H1 (cell line): ENCODE measurements around the gene ARID1B. TPM values are rescaled to one million over a fixed set of nuclear protein-coding genes. Genes with fewer than 3 reads are reported as not detected.

Experiments
- CTCF ChIA-PET: fragments of 300-600 bp; sonication (Branson Sonifier 250); formaldehyde crosslinking; loops from one replicate; lab custom pipeline; 2021; ENCODE audit not compliant: partially characterized antibody; lab: Charles Lee
- POLR2A ChIA-PET: fragments of 300-600 bp; sonication (Branson Sonifier 250); formaldehyde crosslinking; loops from one replicate; lab custom pipeline; 2021; ENCODE audit warnings: inconsistent platforms; ENCODE audit not compliant: partially characterized antibody; lab: Charles Lee
- DNase-seq, 2 experiments: peaks; one replicate each; pipeline versions ENCODE4 v3.0.0 to v3.0.0-alpha.2; 2010 to 2022; ENCODE audit warnings: low spot score in 2 of 2, low read depth in 1 of 2, mixed read lengths in 1 of 2
- FAIRE-seq: peaks from 2 replicates; lab custom pipeline; 2011; peaks lifted over from hg19 to GRCh38; lab: Jason Lieb, UNC
- H2AFZ ChIP-seq: 2 replicates; pipeline ENCODE4 v1.8.1; 2012; ENCODE audit warnings: low read length, inconsistent platforms
- H2AK5ac ChIP-seq: 2 replicates; pipeline ENCODE4 v1.6.1; 2013; ENCODE audit warnings: low read depth, low read length
- H2BK120ac ChIP-seq: replicated peaks from 2 replicates; pipeline ENCODE3; 2013; ENCODE audit warnings: low read depth, low read length, inconsistent platforms
- H2BK12ac ChIP-seq: 2 replicates; pipeline ENCODE4 v1.6.1; 2013; ENCODE audit warnings: low read depth, low read length
- H2BK15ac ChIP-seq: 2 replicates; pipeline ENCODE4 v1.6.1; 2013; ENCODE audit warnings: low read length
- H2BK20ac ChIP-seq: 2 replicates; pipeline ENCODE4 v1.6.1; 2013; ENCODE audit warnings: low read length
- H2BK5ac ChIP-seq: 2 replicates; pipeline ENCODE4 v1.6.1; 2013; ENCODE audit warnings: low read depth, low read length
- H3K14ac ChIP-seq: 2 replicates; pipeline ENCODE4 v1.6.1; 2013; ENCODE audit warnings: inconsistent platforms; ENCODE audit not compliant: insufficient read length
- H3K18ac ChIP-seq: 2 replicates; pipeline ENCODE4 v1.6.1; 2013; ENCODE audit warnings: low read length; ENCODE audit errors: extremely low read depth
- H3K23ac ChIP-seq: 2 replicates; pipeline ENCODE4 v1.6.1; 2013; ENCODE audit warnings: inconsistent platforms; ENCODE audit not compliant: insufficient read length
- H3K23me2 ChIP-seq: 2 replicates; pipeline ENCODE4 v1.6.1; 2013; ENCODE audit warnings: low read depth, low read length
- H3K27ac ChIP-seq: 2 replicates; pipeline ENCODE4 v1.6.1; 2011; ENCODE audit warnings: low read depth, low read length, inconsistent platforms
- H3K27me3 ChIP-seq, 4 experiments: replicated peaks in 1 of 4; 1 replicate in 1 of 4; 2 replicates in 3 of 4; pipeline versions ENCODE4 v1.6.1 to v1.8.1; 2011 to 2013; ENCODE audit warnings: low read length in 3 of 4, mild to moderate bottlenecking in 3 of 4, inconsistent platforms in 2 of 4, mixed read lengths in 2 of 4, moderate library complexity in 1 of 4; ENCODE audit not compliant: control insufficient read depth in 3 of 4, insufficient read depth in 3 of 4; ENCODE audit errors: extremely low read depth in 1 of 4
- H3K36me3 ChIP-seq, 4 experiments: 2 replicates each; pipeline versions ENCODE4 v1.6.1 to v1.8.1; 2011 to 2013; ENCODE audit warnings: mild to moderate bottlenecking in 4 of 4, low read length in 3 of 4, moderate library complexity in 2 of 4, control low read depth in 1 of 4, inconsistent platforms in 1 of 4; ENCODE audit not compliant: insufficient read depth in 4 of 4, control insufficient read depth in 2 of 4
- H3K4ac ChIP-seq: replicated peaks from 2 replicates; pipeline ENCODE3; 2013; ENCODE audit warnings: low read length, low read depth, mixed read lengths, inconsistent platforms; ENCODE audit not compliant: insufficient read length
- H3K4me1 ChIP-seq, 4 experiments: replicated peaks in 1 of 4; 1 replicate in 1 of 4; 2 replicates in 3 of 4; pipeline versions ENCODE4 v1.6.1 to v1.8.1; 2011 to 2013; ENCODE audit warnings: low read length in 3 of 4, inconsistent platforms in 2 of 4, mixed read lengths in 1 of 4; ENCODE audit not compliant: insufficient read depth in 4 of 4, control insufficient read depth in 3 of 4
- H3K4me2 ChIP-seq, 2 experiments: 2 replicates each; pipeline versions ENCODE4 v1.6.1 to v1.8.1; 2011 to 2013; ENCODE audit warnings: low read depth in 2 of 2, low read length in 2 of 2, control low read depth in 1 of 2, inconsistent platforms in 1 of 2, mild to moderate bottlenecking in 1 of 2; ENCODE audit not compliant: insufficient read depth in 1 of 2
- H3K4me3 ChIP-seq, 4 experiments: fragments of 200-600, 300-600 bp in 1 of 4; sonication (generic), shearing (Covaris generic), sonication (Bioruptor Twin) in 1 of 4; 2 replicates each; pipeline versions ENCODE4 v1.5.1 to v1.8.1; 2011 to 2016; ENCODE audit warnings: low read length in 4 of 4, low read depth in 3 of 4, control low read depth in 2 of 4, inconsistent platforms in 2 of 4, mild to moderate bottlenecking in 2 of 4, mixed read lengths in 1 of 4, moderate library complexity in 1 of 4; ENCODE audit not compliant: insufficient read depth in 2 of 4; ENCODE audit errors: extremely low read depth in 1 of 4
- H3K56ac ChIP-seq: replicated peaks from 2 replicates; pipeline ENCODE3; 2013; ENCODE audit warnings: low read depth, mild to moderate bottlenecking, mixed read lengths, low read length, inconsistent platforms; ENCODE audit not compliant: insufficient read length
- H3K79me1 ChIP-seq: 2 replicates; pipeline ENCODE4 v1.6.1; 2013; ENCODE audit warnings: low read depth, low read length, control low read depth
- H3K79me2 ChIP-seq, 2 experiments: 2 replicates each; pipeline versions ENCODE4 v1.6.1 to v1.8.1; 2012 to 2013; ENCODE audit warnings: low read length in 2 of 2, mild to moderate bottlenecking in 2 of 2, inconsistent platforms in 1 of 2; ENCODE audit not compliant: insufficient read depth in 2 of 2, control insufficient read depth in 1 of 2
- H3K9ac ChIP-seq, 4 experiments: replicated peaks in 1 of 4; 1 replicate in 1 of 4; 2 replicates in 3 of 4; pipeline versions ENCODE4 v1.6.1 to v1.8.1; 2011 to 2013; ENCODE audit warnings: low read depth in 3 of 4, low read length in 3 of 4, control low read depth in 2 of 4, mild to moderate bottlenecking in 2 of 4, moderate library complexity in 2 of 4, inconsistent platforms in 1 of 4; ENCODE audit errors: extremely low read depth in 1 of 4
- H3K9me3 ChIP-seq, 2 experiments: 2 replicates each; pipeline versions ENCODE4 v1.6.1 to v1.8.1; 2012 to 2013; ENCODE audit warnings: mild to moderate bottlenecking in 2 of 2, moderate library complexity in 2 of 2, control low read depth in 1 of 2, inconsistent platforms in 1 of 2, low read depth in 1 of 2, low read length in 1 of 2, mixed read lengths in 1 of 2; ENCODE audit not compliant: insufficient read depth in 2 of 2
- H4K20me1 ChIP-seq, 2 experiments: replicated peaks in 1 of 2; 2 replicates each; pipeline versions ENCODE3 to v1.8.1; 2011 to 2013; ENCODE audit warnings: inconsistent platforms in 2 of 2, low read length in 2 of 2, mild to moderate bottlenecking in 1 of 2; ENCODE audit not compliant: insufficient read depth in 2 of 2, control insufficient read depth in 1 of 2
- H4K5ac ChIP-seq: 2 replicates; pipeline ENCODE4 v1.6.1; 2013; ENCODE audit warnings: low read length, low read depth, mixed read lengths, inconsistent platforms; ENCODE audit not compliant: insufficient read length
- H4K8ac ChIP-seq: 2 replicates; pipeline ENCODE4 v1.8.0; 2013; ENCODE audit warnings: mild to moderate bottlenecking, moderate library complexity, low read length, inconsistent platforms; ENCODE audit not compliant: insufficient read depth; ENCODE audit errors: extremely low read depth
- H4K91ac ChIP-seq: replicated peaks from 2 replicates; pipeline ENCODE3; 2013; ENCODE audit warnings: low read length, mixed read lengths, inconsistent platforms; ENCODE audit not compliant: insufficient read length
- SIN3A ChIP-seq, 2 experiments: IDR thresholded peaks in 1 of 2; conservative IDR thresholded peaks in 1 of 2; 2 replicates each; pipeline ENCODE4 v1.6.1; 2011 to 2012; ENCODE audit warnings: low read length in 2 of 2, improper control_type of control experiment in 1 of 2, low read depth in 1 of 2, mild to moderate bottlenecking in 1 of 2
- WGBS, 2 experiments: shearing (Covaris generic) in 1 of 2; methylation state at CpG; one replicate each; pipeline versions ENCODE4 v1.1.6 to v1.1.7; 2013 to 2015; ENCODE audit warnings: low lambda C conversion rate in 2 of 2, mixed read lengths in 2 of 2, inconsistent platforms in 1 of 2, low coverage in 1 of 2, missing lambda C conversion rate in 1 of 2; ENCODE audit not compliant: insufficient replicate concordance in 2 of 2, insufficient coverage in 1 of 2, insufficient read length in 1 of 2; ENCODE audit errors: extremely low coverage in 1 of 2, missing lambda C conversion rate in 1 of 2; 5-methylcytosine and 5-hydroxymethylcytosine counted together
- polyA plus RNA-seq, 7 experiments: library from polyadenylated mRNA; depleted of rRNA in 3 of 7; stranded (reverse) in 5 of 7; unstranded in 2 of 7; fragments of >200 nt in 5 of 7; fragments of 200-250 nt in 2 of 7; gene quantifications; 1 replicate in 5 of 7; 2 replicates in 1 of 7; 4 replicates in 1 of 7; pipeline versions ENCODE4 v1.2.1 to v1.2.3, GENCODE V29; 2011 to 2013; ENCODE audit warnings: missing spikeins in 2 of 7, mixed read lengths in 2 of 7
- total RNA-seq: library from RNA; stranded (reverse); fragmentation: NEBNext Ultra II Directional; extraction: Animal tissue kit (Norgen Biotek cat#: 25700); gene quantifications from 2 replicates; pipeline ENCODE4 v1.2.1, GENCODE V29; 2021
- TF ChIP-seq, protein P1 (sequence below): IDR thresholded peaks from 2 replicates; pipeline ENCODE4 v1.6.1; 2011; ENCODE audit warnings: low read length, improper control_type of control experiment

ARID1B gene
- total and polyA plus RNA-seq, 2 of the 8 experiments (the other 6 are each of a cell fraction or from before 2014, with no cell fraction given): 24.3 to 70.3 TPM

DNA sequence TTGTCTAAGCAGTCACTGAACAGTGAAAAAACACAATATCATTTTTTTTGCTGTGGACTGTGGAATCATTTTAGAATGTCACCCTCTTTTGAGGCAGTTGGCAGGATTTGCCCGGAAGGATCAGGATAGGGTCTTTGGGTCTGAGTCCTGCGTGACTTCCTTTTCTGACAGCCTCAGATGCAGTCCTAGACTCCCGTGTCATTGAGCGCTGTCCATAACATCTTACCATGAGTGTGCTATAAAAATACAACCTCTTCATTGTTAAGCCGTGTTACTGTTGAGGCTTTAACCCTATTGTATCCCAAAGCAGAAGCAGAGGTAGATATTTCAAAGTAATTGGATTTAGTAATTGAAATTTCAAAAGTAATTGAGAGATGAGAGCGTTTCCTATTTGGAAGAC, 30.6 kb downstream of the ARID1B start:
- Histone ChIP-seq H3K27ac (no peak overlapping the region), H2BK20ac (no peak overlapping the region), H3K23ac (no peak overlapping the region), H2AK5ac (no peak overlapping the region), H3K36me3 (no peaks in the 10 kb centered on the region), H4K5ac (no peak overlapping the region), H3K4ac (no peak overlapping the region), H3K4me1 (peaks cover 0 to 8% (median 2%) of the 10 kb centered on the region in 4 experiments; a peak in 2 of 7 replicates), H2BK12ac (no peak overlapping the region), H3K4me2 (0 out of 4 replicates have a peak overlapping the region, but pooled peaks of 1 of the 2 experiments have one; percentile 10), H3K9me3 (no peaks in the 10 kb centered on the region), H3K56ac (no peak overlapping the region), H3K18ac (no peak overlapping the region), H2BK120ac (no peak overlapping the region), H3K23me2 (no peaks in the 10 kb centered on the region), H4K91ac (no peak overlapping the region), H2BK15ac (no peak overlapping the region), H4K8ac (no peak overlapping the region), H3K79me2 (peaks cover 30 to 100% of the 10 kb centered on the region in 2 experiments), H2AFZ (no peak overlapping the region), H3K14ac (no peak overlapping the region), H3K27me3 (no peaks in the 10 kb centered on the region), H2BK5ac (no peak overlapping the region), H3K79me1 (peaks cover 9% of the 10 kb centered on the region; the same call in 1 of the 2 replicates), H3K4me3 (no peak overlapping the region), H4K20me1 (peaks cover 11 to 30% of the 10 kb centered on the region in 2 experiments), H3K9ac (no peak overlapping the region)
- DNase-seq (no peak), FAIRE-seq (no peak)
- WGBS, 2 experiments: 89% methylated on average over 6 of the region's 6 CpGs; no CpG with 5 or more reads in 1 of the 2 experiments
- ChIA-PET POLR2A (interaction anchor here (1.4 kb wide), 1 partner anchor 17 kb away, joined by 3 read pairs; no protein-coding TSS in a partner anchor), CTCF (no interaction called here)
- TF ChIP-seq, protein P1, sequence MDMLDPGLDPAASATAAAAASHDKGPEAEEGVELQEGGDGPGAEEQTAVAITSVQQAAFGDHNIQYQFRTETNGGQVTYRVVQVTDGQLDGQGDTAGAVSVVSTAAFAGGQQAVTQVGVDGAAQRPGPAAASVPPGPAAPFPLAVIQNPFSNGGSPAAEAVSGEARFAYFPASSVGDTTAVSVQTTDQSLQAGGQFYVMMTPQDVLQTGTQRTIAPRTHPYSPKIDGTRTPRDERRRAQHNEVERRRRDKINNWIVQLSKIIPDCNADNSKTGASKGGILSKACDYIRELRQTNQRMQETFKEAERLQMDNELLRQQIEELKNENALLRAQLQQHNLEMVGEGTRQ: no peak
- TF ChIP-seq SIN3A (conservative IDR thresholded peaks at IDR 0.05 in 1 of 2, IDR thresholded peaks at IDR 0.05 in 1 of 2; ENCODE audit: low read depth in 1 of 2, low read length in 2 of 2): no peak
